EH (cell line): ENCODE results near the gene PLD2.

Experiments used
- DNase-seq: peaks from one replicate; pipeline ENCODE4 v3.0.0-alpha.2; 2015; ENCODE audit warnings: low read depth

The PLD2 gene, protein sequence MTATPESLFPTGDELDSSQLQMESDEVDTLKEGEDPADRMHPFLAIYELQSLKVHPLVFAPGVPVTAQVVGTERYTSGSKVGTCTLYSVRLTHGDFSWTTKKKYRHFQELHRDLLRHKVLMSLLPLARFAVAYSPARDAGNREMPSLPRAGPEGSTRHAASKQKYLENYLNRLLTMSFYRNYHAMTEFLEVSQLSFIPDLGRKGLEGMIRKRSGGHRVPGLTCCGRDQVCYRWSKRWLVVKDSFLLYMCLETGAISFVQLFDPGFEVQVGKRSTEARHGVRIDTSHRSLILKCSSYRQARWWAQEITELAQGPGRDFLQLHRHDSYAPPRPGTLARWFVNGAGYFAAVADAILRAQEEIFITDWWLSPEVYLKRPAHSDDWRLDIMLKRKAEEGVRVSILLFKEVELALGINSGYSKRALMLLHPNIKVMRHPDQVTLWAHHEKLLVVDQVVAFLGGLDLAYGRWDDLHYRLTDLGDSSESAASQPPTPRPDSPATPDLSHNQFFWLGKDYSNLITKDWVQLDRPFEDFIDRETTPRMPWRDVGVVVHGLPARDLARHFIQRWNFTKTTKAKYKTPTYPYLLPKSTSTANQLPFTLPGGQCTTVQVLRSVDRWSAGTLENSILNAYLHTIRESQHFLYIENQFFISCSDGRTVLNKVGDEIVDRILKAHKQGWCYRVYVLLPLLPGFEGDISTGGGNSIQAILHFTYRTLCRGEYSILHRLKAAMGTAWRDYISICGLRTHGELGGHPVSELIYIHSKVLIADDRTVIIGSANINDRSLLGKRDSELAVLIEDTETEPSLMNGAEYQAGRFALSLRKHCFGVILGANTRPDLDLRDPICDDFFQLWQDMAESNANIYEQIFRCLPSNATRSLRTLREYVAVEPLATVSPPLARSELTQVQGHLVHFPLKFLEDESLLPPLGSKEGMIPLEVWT

DNA sequence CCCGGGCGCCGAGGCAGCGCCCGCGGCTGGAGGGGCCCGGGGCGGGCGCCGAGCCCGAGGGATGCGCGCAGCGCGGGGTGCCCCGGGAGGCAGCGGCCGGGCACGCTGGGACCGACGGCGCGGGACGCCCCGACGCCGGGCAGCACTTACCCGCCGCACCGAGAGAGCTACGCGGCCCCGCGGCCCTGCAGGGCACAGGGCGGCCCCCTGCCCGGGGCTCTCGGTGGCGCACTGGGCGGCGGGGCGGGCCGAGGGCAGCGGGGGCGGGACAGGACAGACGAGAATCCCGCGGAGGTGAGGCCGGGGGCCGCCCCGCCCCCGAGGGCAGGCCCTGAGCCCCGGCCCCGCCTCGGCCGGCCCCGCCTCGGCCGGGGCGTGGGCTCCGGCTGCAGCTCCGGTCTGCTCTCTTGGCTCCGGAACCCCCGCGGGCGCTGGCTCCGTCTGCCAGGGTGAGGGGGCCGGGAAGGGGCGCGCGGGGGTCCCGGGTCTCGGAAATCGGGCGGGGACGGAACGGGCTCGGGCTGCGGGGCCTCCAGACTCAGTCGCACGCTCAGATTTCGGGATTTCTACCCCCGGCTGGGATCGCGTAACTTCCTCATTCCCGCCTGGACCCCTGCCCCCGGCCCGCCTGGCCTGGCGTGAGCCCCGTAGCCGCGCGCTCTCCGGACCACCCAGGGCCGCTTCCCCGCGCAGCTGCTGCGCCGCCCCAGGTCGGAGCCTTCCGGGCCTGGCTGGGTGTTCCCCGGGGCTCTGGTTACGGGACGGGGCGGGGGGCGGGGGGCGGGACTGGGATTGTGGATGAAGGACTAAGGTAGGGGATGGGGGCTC lies at the start of gene PLD2:
PLD2 (plus strand) TSS at position 376 of the 828 bp plus-strand sequence. CDS start 621 bp downstream, outside the sequence.
- DNase-seq = peak; percentile 86

DNA sequence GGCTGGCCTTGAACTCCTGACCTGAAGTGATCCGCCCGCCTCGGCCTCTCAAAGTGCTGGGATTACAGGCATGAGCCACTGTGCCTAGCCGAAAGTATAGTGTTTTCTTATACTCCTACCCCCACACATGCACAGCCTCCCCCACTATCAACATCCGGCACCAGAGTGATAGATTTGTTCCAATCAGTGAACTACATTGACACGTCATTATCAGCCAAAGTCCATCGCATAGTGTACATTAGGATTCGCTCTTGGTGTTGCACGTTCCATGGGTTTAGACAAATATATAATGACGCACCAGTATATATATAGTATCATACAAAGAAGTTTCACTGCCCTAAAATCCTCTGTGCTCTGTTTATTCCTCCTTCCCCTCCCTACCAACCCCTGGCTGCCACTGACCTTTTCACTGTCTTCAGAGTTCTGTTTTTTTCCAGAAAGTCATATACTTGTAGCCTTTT lies 47.1 kb upstream of the PLD2 start:
- no peak for DNase-seq

DNA sequence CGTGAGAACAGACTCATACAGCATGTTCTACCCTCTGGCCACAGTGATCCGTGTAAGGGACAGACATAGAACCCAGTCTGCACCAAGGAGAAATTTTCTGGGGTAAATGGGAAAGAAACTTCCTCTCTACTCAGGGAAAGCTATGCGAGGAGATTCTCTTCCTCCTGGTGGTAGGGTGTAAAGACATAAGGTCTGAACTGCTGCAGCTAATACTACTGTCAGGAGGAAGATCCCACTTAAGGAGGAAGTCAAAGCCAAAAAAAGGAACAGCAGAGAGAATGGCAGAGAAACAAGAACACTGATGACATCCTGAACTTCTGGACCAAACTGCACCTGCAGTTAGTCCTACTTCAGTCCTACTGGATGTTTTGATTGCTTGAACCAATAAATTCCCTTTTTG lies 42.4 kb upstream of the PLD2 start:
- no peak for DNase-seq

DNA sequence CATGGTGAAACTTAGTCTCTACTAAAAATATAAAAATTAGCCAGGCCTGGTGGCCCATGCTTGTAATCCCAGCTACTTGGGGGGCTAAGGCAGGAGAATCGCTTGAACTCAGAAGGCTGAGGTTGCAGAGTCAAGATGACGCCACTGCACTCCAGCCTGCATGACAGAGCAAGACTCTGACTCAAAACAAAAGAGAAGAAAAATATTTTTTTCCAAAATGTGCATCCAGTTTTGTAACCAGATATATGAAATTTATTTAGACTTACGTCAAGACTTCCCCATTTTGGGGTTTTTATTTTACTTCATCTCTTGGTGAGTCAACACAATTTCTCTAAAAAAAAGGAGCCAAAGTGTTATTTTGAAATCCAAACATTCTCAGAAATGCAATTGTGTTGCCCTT lies 40.8 kb upstream of the PLD2 start:
- DNase-seq = no peak

GRCh38 chr17:4766723-4767122 lies 40.2 kb upstream of the PLD2 start:
- no peak for DNase-seq

DNA sequence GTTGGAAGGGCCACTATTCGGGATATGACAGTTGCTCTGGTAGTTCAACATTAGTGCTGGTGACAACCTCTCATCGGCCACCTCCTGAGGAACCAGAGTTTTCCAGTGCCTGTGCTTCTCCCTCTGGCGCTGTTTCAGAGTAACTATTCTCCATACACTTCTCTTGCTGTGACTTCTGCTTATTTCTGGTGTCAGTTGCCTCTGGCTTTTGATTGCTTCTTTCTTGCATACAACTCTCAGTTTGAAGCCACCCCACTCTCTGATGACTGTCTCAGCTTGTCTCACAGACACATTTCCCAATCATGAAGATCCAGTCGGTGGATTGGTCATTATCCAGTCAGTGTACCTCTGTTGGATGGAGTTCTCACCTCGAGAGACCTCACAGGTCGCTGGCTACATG lies 38.7 kb upstream of the PLD2 start:
- no peak for DNase-seq

DNA sequence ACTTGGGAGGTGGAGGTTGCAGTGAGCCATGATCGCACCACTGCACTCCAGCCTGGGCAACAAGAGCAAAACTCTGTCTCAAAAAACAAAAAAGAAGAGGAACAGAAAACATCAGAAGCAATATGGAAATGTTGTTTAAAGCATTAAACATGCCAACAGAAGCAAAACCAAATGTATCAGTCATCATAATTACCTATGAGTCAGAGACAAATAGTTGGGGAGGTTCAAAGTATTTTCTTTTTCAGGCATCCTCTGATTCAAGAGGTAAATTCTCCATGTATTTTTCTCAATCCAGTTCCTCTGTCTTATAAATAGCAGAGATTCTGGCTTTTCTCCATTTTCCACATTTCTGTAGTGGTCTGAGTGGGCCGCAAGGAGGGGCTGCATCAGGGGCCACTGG lies 37.3 kb upstream of the PLD2 start:
- DNase-seq = peak; percentile 53

DNA sequence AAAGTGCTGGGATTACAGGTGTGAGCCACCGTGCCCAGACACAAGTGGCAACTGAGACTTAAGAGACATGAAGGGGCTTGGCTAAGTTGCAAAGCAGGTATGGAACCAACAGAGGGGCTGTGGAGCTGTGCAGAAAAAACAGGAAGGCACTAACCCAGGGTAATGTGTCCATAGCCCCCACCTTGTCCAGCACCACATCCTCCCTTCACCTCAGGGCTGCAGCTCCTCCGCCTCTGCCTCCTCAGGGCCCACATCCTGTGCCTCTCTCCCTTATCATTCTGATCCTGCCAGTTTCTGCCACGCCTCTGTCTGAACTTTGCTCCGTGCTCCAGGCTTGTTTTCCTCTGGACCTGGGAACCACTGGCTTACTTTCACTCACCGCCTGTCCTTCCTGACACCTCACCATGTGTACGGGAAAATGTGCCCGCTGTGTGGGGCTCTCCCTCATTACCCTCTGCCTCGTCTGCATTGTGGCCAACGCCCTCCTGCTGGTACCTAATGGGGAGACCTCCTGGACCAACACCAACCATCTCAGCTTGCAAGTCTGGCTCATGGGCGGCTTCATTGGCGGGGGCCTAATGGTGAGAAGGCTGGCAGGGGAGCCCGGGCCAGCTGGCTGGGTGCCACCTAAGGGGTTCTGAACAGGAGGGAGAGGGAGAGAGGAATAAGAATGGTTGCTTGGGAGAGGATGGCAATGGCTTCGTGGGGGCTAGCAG lies 35.3 kb upstream of the PLD2 start, which contains the start of gene TM4SF5:
TM4SF5 (plus strand) TSS at position 368 of the 716 bp plus-strand sequence; CDS start at position 405, 37 bp downstream.
- no peak for DNase-seq

GRCh38 chr17:4772235-4772613 lies 34.7 kb upstream of the PLD2 start:
- DNase-seq = no peak

DNA sequence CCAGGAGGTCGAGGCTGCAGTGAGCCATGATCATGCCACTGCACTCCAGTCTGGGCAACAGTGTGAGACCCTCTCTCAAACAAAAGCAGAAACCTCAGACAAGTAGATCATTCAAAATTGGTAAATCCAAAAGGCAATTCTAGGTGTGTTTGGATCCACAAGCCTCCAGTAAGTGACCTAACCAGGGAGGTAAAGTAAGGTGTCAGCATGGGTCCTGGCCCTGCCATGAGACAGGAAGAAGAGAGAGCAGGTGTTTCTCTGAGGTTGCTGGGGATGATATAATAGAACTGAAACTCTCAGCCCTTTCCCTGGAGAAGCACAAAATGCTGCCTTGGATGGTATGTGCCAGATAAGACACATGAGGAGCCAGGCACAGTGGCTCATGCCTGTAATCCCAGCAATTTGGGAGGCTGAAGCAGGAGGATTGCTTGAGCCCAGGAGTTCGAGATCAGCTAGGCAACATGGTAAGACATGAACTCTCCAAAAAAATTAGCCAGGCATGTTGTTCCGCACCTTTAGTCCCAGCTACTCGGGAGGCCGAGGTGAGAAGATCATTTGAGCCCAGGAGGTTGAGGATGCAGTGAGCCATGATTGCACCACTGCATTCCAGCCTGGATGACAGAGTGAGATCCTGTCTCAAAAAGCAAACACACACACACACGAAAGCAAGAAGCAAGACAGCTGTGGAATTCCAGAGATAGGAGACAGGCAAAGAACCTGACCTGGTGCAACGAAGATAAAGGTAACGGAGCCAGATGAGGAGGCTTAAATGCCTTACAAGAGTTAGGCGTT lies 28.8 kb upstream of the PLD2 start:
- peak; percentile 25 for DNase-seq

GRCh38 chr17:4780325-4780955 lies 26.5 kb upstream of the PLD2 start:
- no peak for DNase-seq

- DNase-seq = no peak
Measured at GRCh38 chr17:4782652-4783051, 24.3 kb upstream of the PLD2 start.

DNA sequence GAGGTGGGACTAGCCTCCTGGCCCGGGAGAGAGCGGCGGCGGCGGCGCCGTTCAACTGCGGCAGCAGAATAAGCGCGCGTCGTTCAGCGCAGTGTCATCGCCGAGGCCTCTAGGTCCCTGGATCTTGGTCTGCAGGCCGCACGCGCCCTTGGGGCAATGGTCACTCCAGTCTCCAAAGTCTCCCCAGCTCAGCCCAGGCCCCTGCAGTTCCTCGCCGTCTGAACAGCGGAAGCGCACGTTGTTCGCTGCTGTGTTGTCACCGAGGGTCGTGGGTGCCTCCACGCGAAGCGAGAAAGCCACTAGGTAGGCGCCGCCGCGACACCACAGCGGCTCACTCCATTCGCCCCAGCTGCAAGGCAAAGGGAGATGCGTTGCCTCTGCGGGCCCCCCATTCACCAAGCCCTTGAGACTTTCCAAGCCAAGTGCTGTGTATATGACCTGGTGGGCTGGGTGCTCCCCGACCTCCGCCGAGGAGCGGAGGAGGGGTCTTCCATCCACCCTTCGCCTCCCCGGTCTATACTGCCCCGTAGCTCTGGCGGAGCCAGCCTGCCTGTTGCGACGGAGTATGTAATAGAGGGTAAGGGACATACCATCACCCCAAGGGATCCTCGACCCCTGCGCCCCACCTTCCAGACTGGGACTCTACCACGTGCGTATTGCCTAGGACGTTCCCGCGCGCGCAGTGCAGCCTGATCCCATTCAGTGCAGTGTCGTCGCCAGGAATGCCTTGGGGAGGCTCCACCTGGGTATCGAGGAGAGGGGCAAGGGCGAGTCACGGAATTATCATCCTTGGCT lies 21.4 kb upstream of the PLD2 start:
- DNase-seq = peak; percentile 21

- DNase-seq = peak; percentile 38
Measured at GRCh38 chr17:4786106-4786511, 20.8 kb upstream of the PLD2 start, which contains the start of gene VMO1. VMO1 (minus strand) TSS chr17:4786364; CDS start chr17:4786352, 12 bp downstream.

GRCh38 chr17:4786516-4786915 lies 20.4 kb upstream of the PLD2 start:
- DNase-seq = no peak

- DNase-seq = no peak
Measured at GRCh38 chr17:4788159-4788806, 18.7 kb upstream of the PLD2 start.

DNA sequence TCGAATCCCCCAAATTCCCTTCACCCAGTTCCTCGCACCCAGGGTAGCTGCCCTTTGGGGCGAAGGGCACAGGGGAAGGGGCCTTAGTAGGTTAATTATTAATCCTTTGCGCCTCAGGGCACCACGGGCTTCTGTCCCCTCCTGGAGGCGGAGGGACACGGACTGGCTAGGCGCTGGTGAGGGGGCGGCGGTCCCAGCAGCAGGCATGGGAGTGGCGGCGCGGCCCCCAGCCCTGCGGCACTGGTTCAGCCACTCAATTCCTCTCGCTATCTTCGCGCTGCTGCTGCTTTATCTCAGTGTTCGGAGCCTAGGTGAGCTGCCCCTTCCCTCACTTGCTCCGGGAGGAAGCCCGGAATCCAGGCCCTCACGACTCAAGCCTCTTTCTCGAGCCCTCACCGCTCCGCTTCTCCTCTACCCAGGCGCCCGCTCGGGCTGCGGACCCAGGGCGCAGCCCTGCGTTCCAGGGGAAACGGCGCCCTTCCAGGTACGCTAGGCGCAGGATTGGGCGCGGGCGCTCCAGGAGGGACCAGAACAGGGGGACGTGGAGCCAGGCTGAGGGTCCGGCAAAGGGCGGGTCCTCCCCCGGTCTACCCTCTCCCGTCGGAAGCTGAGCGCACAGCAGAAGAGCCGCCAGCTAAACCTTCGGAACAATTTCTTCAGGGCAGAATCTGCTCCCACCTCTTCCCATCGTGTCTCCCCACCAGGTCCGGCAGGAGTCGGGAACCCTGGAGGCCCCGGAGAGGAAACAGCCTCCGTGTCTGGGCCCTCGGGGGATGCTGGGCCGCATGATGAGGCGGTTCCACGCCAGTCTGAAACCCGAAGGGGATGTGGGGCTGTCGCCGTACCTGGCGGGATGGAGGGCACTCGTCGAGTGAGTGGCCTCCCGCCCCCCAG lies 17.9 kb upstream of the PLD2 start, which contains the start of gene GLTPD2:
GLTPD2 (plus strand) TSS at position 158 of the 894 bp plus-strand sequence; CDS start at position 206, 48 bp downstream.
- DNase-seq = peak; percentile 10

DNA sequence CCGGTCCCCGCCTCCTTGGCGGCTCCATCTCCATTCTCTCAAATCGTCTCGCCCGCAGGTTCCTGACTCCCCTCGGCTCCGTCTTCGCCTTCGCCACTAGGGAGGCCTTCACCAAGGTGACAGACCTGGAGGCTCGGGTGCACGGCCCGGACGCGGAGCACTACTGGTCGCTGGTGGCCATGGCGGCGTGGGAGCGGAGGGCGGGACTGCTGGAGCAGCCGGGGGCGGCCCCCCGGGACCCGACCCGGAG lies 17.3 kb upstream of the PLD2 start:
- DNase-seq = no peak
